Raji (cell line): ENCODE results near the gene LHB.

Experiments
- POLR2A ChIP-seq: IDR thresholded peaks from 2 replicates; pipeline ENCODE4 v1.6.1; 2011; ENCODE audit warnings: low read depth, low read length, control low read depth; ENCODE audit not compliant: insufficient read depth

LHB gene

DNA sequence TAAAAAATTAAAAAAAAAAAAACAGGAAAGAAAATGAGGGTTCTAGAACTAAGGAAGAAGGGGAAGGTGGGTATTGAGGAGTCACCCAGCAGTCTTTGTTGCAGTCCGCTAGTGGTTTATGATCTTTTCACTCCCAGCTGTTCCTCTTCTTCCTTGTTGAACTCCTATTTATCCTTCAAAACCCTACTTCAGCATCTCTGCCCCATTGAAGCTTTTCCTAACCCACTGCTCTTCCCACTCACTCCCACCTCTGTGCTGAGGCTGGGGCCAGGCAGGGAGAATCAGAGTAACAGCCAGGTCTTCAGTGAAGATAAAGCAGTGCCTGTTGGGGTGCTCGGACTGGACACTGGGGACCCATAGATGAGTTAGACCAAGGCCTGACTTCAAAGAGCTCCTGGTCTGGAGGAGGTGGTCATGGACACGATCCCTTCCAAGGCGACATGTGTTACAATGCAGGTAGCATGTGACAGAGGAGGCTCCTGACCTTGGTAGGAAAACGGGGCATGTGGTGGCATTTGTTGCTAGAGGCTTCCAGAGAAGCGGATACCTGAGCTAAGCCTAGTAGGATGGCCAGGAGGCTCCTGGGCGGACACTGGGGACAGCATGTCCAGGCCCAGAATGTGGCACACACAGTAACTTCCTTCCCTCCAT, 11.8 kb downstream of the LHB start:
- TF ChIP-seq POLR2A = no peak

DNA sequence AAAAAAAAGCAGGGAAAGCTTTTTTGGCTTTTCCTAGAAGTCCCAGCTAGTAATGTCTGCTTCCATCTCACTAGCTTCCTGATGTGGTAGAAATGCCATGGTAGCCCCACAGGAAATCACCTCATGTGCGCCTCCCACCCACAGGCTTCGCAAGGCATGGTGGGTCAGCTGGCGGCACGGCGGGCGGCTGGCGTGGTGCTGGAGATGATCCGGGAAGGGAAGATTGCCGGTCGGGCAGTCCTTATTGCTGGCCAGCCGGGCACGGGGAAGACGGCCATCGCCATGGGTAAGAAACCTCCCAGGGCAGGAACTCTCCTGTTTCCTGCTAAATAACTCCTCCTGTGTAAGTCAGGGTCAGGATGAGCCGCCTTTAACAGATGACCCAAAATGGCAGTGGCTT, 12.8 kb downstream of the LHB start:
- no peak for TF ChIP-seq POLR2A

DNA sequence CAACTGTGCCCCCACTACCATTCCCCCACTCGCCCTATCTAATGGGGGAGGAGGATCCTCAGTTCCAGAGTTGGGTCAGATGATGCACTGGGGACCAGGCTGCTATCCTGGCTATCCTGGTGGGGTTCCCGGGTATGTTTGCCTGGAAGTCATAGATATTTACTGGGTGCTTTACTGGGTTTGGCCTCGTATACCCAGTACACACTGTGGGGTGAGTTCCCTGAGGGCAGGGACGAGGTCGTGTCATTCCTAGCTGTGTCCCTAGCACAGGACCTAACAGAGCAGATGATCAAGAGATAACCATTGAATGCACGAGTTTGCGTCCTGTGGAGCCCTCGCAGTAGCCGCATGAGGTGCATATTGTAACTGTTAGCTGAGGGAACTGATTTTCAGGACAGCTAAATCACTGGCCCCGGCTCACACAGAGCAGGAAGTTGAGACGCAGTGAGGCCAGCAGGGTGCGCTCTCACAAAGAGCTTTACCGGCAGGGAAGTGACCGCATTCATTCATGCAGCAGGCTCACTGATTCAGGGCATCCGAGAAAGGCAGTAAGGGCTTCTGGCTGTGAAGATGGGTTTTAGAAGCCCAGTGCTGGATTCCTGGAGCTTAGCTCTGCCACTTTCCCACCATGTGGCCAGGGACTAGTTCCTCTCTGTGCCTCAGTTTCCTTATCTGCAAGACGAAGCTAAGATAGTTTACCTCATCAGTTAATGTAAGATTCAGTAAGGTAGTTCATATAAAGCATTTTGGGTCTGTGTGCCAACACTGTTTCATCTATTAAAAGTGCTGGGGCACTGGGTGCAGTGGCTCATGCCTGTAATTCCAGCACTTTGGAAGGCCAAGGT, 17.2 kb downstream of the LHB start:
- TF ChIP-seq POLR2A = no peak

DNA sequence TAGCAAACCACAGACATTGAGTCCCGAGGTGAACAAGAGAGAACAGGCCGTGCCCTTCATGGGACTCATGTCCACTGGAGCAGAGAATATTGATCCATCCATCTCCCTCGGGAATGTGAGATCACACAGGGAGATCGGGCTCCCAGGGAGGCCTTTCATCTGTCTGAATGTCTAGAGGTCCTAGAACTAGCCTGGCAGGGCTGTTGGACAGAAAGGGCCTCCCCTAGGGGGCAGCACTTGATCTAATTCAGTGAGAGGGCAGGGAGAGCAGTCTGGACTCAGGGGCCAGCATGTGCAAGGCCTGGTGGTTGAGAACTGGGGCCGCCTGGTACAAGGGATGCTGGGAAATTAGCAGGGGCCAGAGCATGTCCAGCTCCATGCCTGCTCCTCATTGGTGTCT, 18.9 kb downstream of the LHB start:
- no peak for TF ChIP-seq POLR2A

DNA sequence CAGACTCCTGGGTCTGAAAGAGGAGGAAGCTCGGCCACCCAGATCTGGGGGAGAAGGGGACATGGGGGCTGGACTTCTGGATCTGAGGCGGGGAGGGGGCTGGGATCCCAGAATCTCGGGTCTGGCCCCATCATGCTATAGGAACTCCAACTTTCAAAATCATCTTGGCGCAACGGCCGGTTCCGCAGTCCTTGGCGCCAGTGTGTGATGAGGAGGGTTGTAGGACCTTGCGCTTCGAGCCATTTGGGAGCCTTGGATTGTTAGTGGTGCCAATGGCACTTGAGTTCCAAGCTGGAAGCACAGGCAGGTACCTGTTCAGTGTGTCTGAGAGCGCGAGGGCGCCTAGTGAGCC, 22.9 kb downstream of the LHB start:
- no peak for TF ChIP-seq POLR2A

GRCh38 chr19:48993175-48994034, 23.5 kb downstream of the LHB start, which contains the start of the genes GYS1 and RUVBL2:
Gene GYS1, minus strand, starts transcription at chr19:48993309. Its CDS starts 197 bp downstream, at chr19:48993112.
Gene RUVBL2, plus strand, starts transcription at chr19:48993887. Its CDS starts 25 bp downstream, at chr19:48993912.
- TF ChIP-seq POLR2A = peak; percentile 98

DNA sequence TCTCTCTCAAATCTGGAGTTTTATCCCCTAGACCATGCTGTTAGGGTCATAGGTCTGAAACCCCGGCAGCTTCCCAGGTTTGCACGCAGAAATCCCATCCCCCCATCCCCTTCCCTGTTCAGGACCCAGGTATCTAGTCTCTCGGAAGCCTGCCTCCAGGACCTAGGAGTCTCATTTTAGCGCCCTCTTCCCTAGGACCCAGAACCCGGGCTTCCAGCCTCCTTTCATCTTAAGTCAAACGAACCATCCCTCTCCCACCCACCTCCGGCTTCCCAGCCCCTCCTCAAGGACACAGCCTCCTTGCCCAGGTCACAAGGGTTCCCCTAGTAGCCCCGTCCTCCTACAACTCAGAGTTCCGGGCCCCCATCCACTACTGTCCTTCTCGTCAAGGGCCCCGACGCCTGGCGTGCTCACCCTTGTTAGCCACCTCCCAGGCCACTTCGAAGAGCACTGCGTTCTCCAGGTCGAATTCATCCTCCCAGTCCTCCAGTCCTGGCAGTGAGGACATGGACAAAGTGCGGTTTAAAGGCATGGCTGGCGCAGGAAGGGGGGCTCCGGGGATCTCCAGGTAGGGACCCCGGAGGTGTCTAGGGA, 24.2 kb downstream of the LHB start:
- TF ChIP-seq POLR2A = no peak

- no peak for TF ChIP-seq POLR2A
Observed at GRCh38 chr19:48991873-48992580, 24.9 kb downstream of the LHB start.

DNA sequence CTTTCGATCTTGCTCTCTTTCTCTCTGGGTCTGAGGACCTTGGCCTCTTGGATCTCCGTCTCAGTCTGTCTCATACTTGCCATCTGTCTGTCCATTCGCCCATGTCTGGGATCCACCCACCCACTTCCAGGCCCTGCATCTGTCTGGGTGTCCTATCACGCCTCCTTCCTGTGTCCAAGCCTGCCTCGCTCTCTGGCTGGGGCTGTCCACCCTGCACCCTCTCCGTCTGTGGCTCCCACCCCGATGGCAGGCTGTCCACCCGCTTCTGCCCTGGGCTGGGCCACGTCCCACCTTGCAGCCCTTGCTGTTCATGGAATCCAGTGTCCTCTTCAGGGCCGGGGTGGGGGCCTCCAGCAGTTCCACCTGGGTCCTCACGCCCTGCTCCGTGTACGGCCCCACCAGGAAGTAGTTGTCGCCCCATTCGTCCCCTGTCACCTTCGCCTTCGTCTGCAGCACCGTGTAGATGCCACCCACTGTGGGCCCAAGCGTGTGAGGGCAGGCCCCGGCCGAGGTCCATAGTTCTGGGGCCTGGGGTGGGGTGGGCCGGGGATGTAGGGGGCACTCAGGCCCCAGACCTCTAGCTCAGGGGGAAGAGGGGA, 25.8 kb downstream of the LHB start:
- no peak for TF ChIP-seq POLR2A

- no peak for TF ChIP-seq POLR2A
Observed at GRCh38 chr19:48990400-48990799, 26.5 kb downstream of the LHB start.

- no peak for TF ChIP-seq POLR2A
Observed at GRCh38 chr19:48989701-48990291, 27.1 kb downstream of the LHB start.

DNA sequence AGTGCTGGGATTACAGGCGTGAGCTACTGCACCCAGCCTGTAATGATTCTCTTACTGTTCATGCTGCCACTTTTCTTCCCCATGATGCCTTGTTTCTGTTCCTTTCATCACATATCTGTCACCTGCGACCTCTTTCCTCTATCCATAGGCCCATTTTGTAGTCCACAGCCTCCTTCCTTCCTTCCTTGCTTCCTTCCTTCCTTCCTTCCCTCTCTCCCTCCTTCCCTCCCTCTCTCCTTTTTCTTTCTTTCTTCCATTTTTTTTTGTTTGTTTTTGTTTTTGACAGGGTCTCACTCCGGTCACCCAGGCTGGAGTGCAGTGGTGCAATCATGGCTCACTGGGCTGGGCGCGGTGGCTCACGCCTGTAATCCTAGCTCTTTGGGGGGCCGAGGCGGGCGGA, 28.0 kb downstream of the LHB start:
- no peak for TF ChIP-seq POLR2A

- TF ChIP-seq POLR2A = no peak
Observed at GRCh38 chr19:48988286-48988685, 28.6 kb downstream of the LHB start.

GRCh38 chr19:48987323-48987722, 29.6 kb downstream of the LHB start:
- no peak for TF ChIP-seq POLR2A
